GM18873 (cell line): Measurements from ENCODE around the gene ATP6V1E1.

Experiments
- ATAC-seq: cut with Tn5 transposase; IDR thresholded peaks from one replicate; pipeline ENCODE4 v1.9.1; 2021; ENCODE audit warnings: mild to moderate bottlenecking, moderate library complexity, moderate number of reproducible peaks; ENCODE audit not compliant: unreplicated experiment, low FRiP score

The ATP6V1E1 gene

GRCh38 chr22:17549655-17550054 is 78.9 kb downstream of the ATP6V1E1 start:
- ATAC-seq: no peak

GRCh38 chr22:17549183-17549582 is 79.4 kb downstream of the ATP6V1E1 start:
- ATAC-seq: no peak

GRCh38 chr22:17548756-17549035 is 79.9 kb downstream of the ATP6V1E1 start:
- no peak for ATAC-seq

- ATAC-seq: no peak
Measured at GRCh38 chr22:17548010-17548755, 80.4 kb downstream of the ATP6V1E1 start.

GRCh38 chr22:17542452-17542851 is 86.1 kb downstream of the ATP6V1E1 start:
- ATAC-seq: no peak
